Activated gamma-delta T cell (primary cell): ENCODE measurements around the gene TOPAZ1.

ENCODE experiments used
- DNase-seq: peaks from one replicate; lab custom pipeline; 2025; lab: John Stamatoyannopoulos, UW
- total RNA-seq, 2 donors: gene quantifications; one replicate each; lab custom pipeline; 2026; lab: John Stamatoyannopoulos, UW

The TOPAZ1 gene
- total RNA-seq, result 0 to 0.05 reads per million in 2 donors

GRCh38 chr3:44241706-44242105 lies at the start of gene TOPAZ1:
Gene TOPAZ1, plus strand, starts transcription at chr3:44241886. Its CDS starts 168 bp downstream, at chr3:44242054.
- DNase-seq, result peak; percentile 4

- DNase-seq, result no peak
These were observed 43.1 kb upstream of the TOPAZ1 start for GRCh38 chr3:44198284-44199269.

GRCh38 chr3:44206261-44206660 lies 35.4 kb upstream of the TOPAZ1 start:
- no peak for DNase-seq

GRCh38 chr3:44206862-44207652 lies 34.6 kb upstream of the TOPAZ1 start:
- DNase-seq, result no peak

GRCh38 chr3:44208086-44208485 lies 33.6 kb upstream of the TOPAZ1 start:
- DNase-seq, result no peak

GRCh38 chr3:44208568-44208967 lies 33.1 kb upstream of the TOPAZ1 start:
- DNase-seq, result no peak

GRCh38 chr3:44210967-44211366 lies 30.7 kb upstream of the TOPAZ1 start:
- no peak for DNase-seq

GRCh38 chr3:44222337-44222736 lies 19.3 kb upstream of the TOPAZ1 start:
- no peak for DNase-seq

GRCh38 chr3:44223299-44223698 lies 18.4 kb upstream of the TOPAZ1 start:
- no peak for DNase-seq

GRCh38 chr3:44224131-44224530 lies 17.6 kb upstream of the TOPAZ1 start:
- DNase-seq, result no peak

GRCh38 chr3:44226573-44226972 lies 15.1 kb upstream of the TOPAZ1 start:
- no peak for DNase-seq

- no peak for DNase-seq
These were observed 14.1 kb upstream of the TOPAZ1 start for GRCh38 chr3:44227632-44228031.

GRCh38 chr3:44228900-44229299 lies 12.8 kb upstream of the TOPAZ1 start:
- no peak for DNase-seq

GRCh38 chr3:44232407-44232806 lies 9.3 kb upstream of the TOPAZ1 start:
- DNase-seq, result no peak

- no peak for DNase-seq
These were observed 6.9 kb upstream of the TOPAZ1 start for GRCh38 chr3:44234648-44235268.

- no peak for DNase-seq
These were observed 5.8 kb upstream of the TOPAZ1 start for GRCh38 chr3:44235604-44236484.

GRCh38 chr3:44236485-44236908 lies 5.2 kb upstream of the TOPAZ1 start:
- DNase-seq, result no peak

- DNase-seq, result no peak
These were observed 4.5 kb upstream of the TOPAZ1 start for GRCh38 chr3:44237161-44237560.

GRCh38 chr3:44237665-44238064 lies 4.0 kb upstream of the TOPAZ1 start:
- DNase-seq, result no peak

GRCh38 chr3:44238889-44239288 lies 2.8 kb upstream of the TOPAZ1 start:
- DNase-seq, result no peak

- no peak for DNase-seq
These were observed 1.6 kb upstream of the TOPAZ1 start for GRCh38 chr3:44240061-44240460.
